Transverse colon (tissue), 4 donors: Measurements from ENCODE around the gene FCGBP. TPM values are rescaled to one million over a fixed set of nuclear protein-coding genes. Genes with fewer than 3 reads are reported as not detected.

Source experiments
- DNase-seq: peaks from one replicate; pipeline ENCODE4 v3.0.0-alpha.2; 2019
- H3K27ac ChIP-seq, 4 donors: fragments of 200-600 bp; sonication (generic); 2 replicates each; pipeline ENCODE4 v1.5.1; 2016 to 2018; ENCODE audit warnings: inconsistent platforms in 4 of 4
- H3K27me3 ChIP-seq: fragments of 200-600 bp; sonication (generic); 2 replicates; pipeline ENCODE4 v1.5.1; 2017; ENCODE audit warnings: inconsistent platforms
- H3K36me3 ChIP-seq, 4 donors: fragments of 200-600 bp; sonication (generic); 2 replicates each; pipeline ENCODE4 v1.5.1; 2017 to 2019; ENCODE audit warnings: inconsistent platforms in 4 of 4
- H3K4me1 ChIP-seq, 4 donors: fragments of 200-600 bp; sonication (generic); 2 replicates each; pipeline ENCODE4 v1.5.1; 2017 to 2020; ENCODE audit warnings: inconsistent platforms in 4 of 4
- H3K4me3 ChIP-seq, 4 donors: fragments of 200-600 bp; sonication (generic); 1 replicate in 1 of 4; 2 replicates in 3 of 4; pipeline versions ENCODE4 v1.5.1 to v1.6.1; 2017 to 2019; ENCODE audit warnings: inconsistent platforms in 4 of 4
- H3K9me3 ChIP-seq, 2 donors: fragments of 200-600 bp; sonication (generic); 2 replicates each; pipeline ENCODE4 v1.5.1; 2017 to 2019; ENCODE audit warnings: inconsistent platforms in 2 of 2
- CTCF ChIP-seq, 5 experiments: fragments of 200-600 bp in 3 of 5; fragments of 450-650 bp in 2 of 5; sonication (generic) in 3 of 5; IDR thresholded peaks; 1 replicate in 2 of 5; 2 replicates in 3 of 5; pipeline ENCODE4 v1.5.1; 2016 to 2017; ENCODE audit warnings: antibody characterized with exemption in 5 of 5, inconsistent platforms in 3 of 5, mild to moderate bottlenecking in 2 of 5, moderate library complexity in 1 of 5
- EP300 ChIP-seq: sonication (generic); formaldehyde crosslinking; IDR thresholded peaks from one replicate; pipeline ENCODE4 v1.6.1; 2017; ENCODE audit warnings: antibody characterized with exemption, low read depth
- POLR2A ChIP-seq: fragments of 450-650 bp; IDR thresholded peaks from one replicate; pipeline ENCODE4 v1.6.1; 2016; ENCODE audit warnings: antibody characterized with exemption, mild to moderate bottlenecking, moderate library complexity
- POLR2AphosphoS5 ChIP-seq, 3 donors: sonication (generic); formaldehyde crosslinking; IDR thresholded peaks; one replicate each; pipeline ENCODE4 v1.6.1; 2016; ENCODE audit warnings: antibody characterized with exemption in 3 of 3
- WGBS, 2 donors: methylation state at CpG; one replicate each; pipeline ENCODE4 v1.1.5; 2018; ENCODE audit warnings: low coverage in 1 of 2; 5-methylcytosine and 5-hydroxymethylcytosine counted together
- in situ Hi-C, 4 donors: fragments of 200-750 bp; cut with MboI; loops; one replicate each; pipeline versions ENCODE4 v1.15.0 to v1.15.1; 2017; ENCODE audit warnings: low sequenced_read_pairs in 3 of 4, low pct_ligation_motif_present in 1 of 4, low pct_unique_long_range_greater_than_20kb in 1 of 4
- intact Hi-C: fragments of 100-400 bp; cut with DNase I; formaldehyde crosslinking; loops from one replicate; pipeline ENCODE4 v1.15.1; 2023; ENCODE audit warnings: low total_unique reads
- total RNA-seq, 4 donors: library from RNA; depleted of rRNA; stranded (reverse); fragments of >200 nt; gene quantifications; one replicate each; pipeline ENCODE4 v1.1.0, GENCODE V29; 2016

FCGBP gene
- total RNA-seq, 4 donors from 2014 or later = 1,603 to 6,178 (median 2,329) TPM

DNA sequence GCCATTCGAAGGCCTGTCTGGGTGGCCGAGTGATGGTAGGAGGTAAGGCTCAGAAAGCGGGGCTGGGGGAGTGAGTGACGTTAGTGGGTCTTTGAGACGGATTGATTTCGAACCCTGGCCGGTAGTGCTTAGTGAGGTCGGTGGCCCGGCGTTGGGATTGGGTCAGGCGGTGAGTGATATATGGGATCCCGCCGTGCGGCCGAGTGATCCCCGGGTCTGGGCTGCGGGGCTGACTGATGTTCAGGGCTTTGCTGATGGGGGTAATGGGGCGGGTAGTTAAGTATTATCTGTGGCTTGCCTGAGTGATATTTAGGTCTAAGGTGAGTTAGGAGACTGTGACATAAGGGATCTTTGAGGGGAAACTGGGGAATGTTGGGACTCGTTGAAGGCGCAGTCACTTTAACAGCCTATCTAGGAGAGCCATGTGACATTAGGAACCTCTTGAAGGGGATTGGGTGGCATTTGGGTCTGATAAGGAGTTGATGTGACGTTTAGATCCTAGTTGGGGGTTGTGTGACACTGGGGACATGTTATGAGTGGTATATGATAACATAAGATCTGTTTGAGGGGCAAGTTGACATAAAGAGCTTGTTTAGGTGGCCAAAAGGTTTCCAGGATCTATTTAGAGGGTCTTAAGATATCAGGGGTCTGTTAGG lies 37.1 kb upstream of the FCGBP start:
- Histone ChIP-seq H3K4me1 (peaks cover 15 to 27% (median 21%) of the 10 kb centered on the region in 4 donors), H3K27me3 (no peaks in the 10 kb centered on the region), H3K27ac (peak overlapping the region; percentile 92 to 96 (median 94)), H3K9me3 (no peaks in the 10 kb centered on the region), H3K4me3 (peak overlapping the region; percentile 60 to 85 (median 77)), H3K36me3 (peaks cover 0 to 33% (median 8%) of the 10 kb centered on the region in 4 donors)
- in situ Hi-C loops (no loop called here), intact Hi-C loops (no loop called here)
- DNase-seq = no peak
- WGBS, 2 donors = 2 to 3% methylated on average over 6 to 21 of the region's 21 CpGs
- no peak for TF ChIP-seq POLR2A
- no peak for TF ChIP-seq POLR2AphosphoS5 (IDR thresholded peaks at IDR 0.05)

DNA sequence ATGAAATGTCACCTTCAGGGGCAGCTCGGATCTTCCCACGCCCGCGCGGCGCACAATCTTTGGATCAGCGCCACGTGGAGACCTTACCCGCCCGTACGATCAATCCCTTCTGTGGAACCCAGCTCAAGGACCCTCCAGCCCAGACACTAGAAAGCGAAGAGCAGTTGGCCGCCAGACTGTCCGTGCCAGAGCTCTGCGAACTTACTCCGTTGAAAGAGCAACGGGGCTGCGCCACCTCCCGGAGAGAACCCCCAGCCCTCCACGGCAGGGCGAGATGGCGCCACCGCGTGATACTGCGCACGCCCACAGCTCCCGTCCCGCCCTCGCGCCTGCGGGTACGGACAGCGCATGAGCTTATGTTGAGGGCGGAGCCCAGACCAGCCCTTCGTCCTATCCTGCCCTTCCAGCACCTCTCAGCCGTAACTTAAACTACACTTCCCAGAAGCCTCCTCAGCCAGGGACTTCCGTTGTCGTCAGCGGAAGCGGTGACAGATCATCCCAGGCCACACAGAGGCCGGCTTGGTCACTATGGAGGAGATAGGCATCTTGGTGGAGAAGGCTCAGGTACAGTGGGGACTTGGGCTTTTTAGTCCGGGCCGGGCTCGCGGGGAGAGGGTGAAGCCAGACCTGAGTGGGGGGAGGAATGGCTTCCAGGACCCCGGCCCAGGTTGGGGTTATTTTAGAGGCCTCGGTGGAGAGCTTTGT lies 36.4 kb upstream of the FCGBP start, which contains the start of gene PSMC4:
PSMC4 (plus strand) TSS at position 491 of the 705 bp plus-strand sequence; CDS start at position 529, 38 bp downstream.
- peak within 1 kb of the TSS; percentile 60 to 85 (median 77) for H3K4me3 ChIP-seq
- H3K27me3 ChIP-seq = no peaks in the 10 kb centered on the region
- peak within 1 kb of the TSS; percentile 92 to 96 (median 94) for H3K27ac ChIP-seq
- DNase-seq = peak; percentile 99
- WGBS, 2 donors = 0% methylated on average over 16 of the region's 47 CpGs; no CpG with 5 or more reads in 1 of the 2 donors
- H3K9me3 ChIP-seq = no peaks in the 10 kb centered on the region
- in situ Hi-C loops (no loop called here), intact Hi-C loops (no loop called here)
- TF ChIP-seq EP300 (no peak), POLR2A (peak; percentile 85), CTCF (IDR thresholded peaks at IDR 0.05) (peak; percentile 61 to 96 (median 80)), POLR2AphosphoS5 (IDR thresholded peaks at IDR 0.05) (peak; percentile 81 to 94 (median 91))
- H3K36me3 ChIP-seq = peaks cover 0 to 33% (median 8%) of the 10 kb centered on the region in 4 donors
- H3K4me1 ChIP-seq = peaks cover 15 to 27% (median 21%) of the 10 kb centered on the region in 4 donors

GRCh38 chr19:39970425-39970674 lies 35.9 kb upstream of the FCGBP start:
- WGBS, 2 donors = 2% methylated on average over 11 of the region's 11 CpGs; no CpG with 5 or more reads in 1 of the 2 donors
- DNase-seq = no peak
- Histone ChIP-seq H3K27ac (peak overlapping the region; percentile 92 to 96 (median 94)), H3K9me3 (no peaks in the 10 kb centered on the region), H3K4me1 (peaks cover 15 to 27% (median 21%) of the 10 kb centered on the region in 4 donors), H3K4me3 (peak overlapping the region; percentile 60 to 81 (median 77)), H3K27me3 (no peaks in the 10 kb centered on the region), H3K36me3 (peaks cover 0 to 29% (median 6%) of the 10 kb centered on the region in 4 donors)
- intact Hi-C loops = no loop called here
- no peak for TF ChIP-seq EP300
- no peak for TF ChIP-seq POLR2A
- TF ChIP-seq POLR2AphosphoS5 (IDR thresholded peaks at IDR 0.05) = no peak
- no peak for TF ChIP-seq CTCF (IDR thresholded peaks at IDR 0.05)
- in situ Hi-C loops = no loop called here

GRCh38 chr19:39969681-39970424 lies 35.4 kb upstream of the FCGBP start:
- no peaks in the 10 kb centered on the region for H3K27me3 ChIP-seq
- 65 to 70% methylated on average over 2 to 13 of the region's 13 CpGs for WGBS, 2 donors
- peak overlapping the region; percentile 92 to 96 (median 94) for H3K27ac ChIP-seq
- no peak for TF ChIP-seq POLR2A
- TF ChIP-seq EP300 = no peak
- no peak for TF ChIP-seq CTCF (IDR thresholded peaks at IDR 0.05)
- TF ChIP-seq POLR2AphosphoS5 (IDR thresholded peaks at IDR 0.05) = no peak
- intact Hi-C loops = loop anchor here (10.0 kb wide), 1 partner anchor 175 kb away; no protein-coding TSS in a partner anchor
- in situ Hi-C loops = no loop called here
- peaks cover 15 to 27% (median 21%) of the 10 kb centered on the region in 4 donors for H3K4me1 ChIP-seq
- H3K36me3 ChIP-seq = peaks cover 0 to 25% (median 5%) of the 10 kb centered on the region in 4 donors
- no peaks in the 10 kb centered on the region for H3K9me3 ChIP-seq
- peak overlapping the region; percentile 60 to 81 (median 77) for H3K4me3 ChIP-seq
- no peak for DNase-seq
